Measurements from ENCODE around the gene FAM169A. TPM values are rescaled to one million over a fixed set of nuclear protein-coding genes. Genes with fewer than 3 reads are reported as not detected.

The FAM169A gene
- total RNA-seq, 2 donors from 2014 or later: 1.1 to 2.2 TPM

GRCh38 chr5:74897049-74897448, 30.9 kb upstream of the FAM169A start:
- H3K4me3 ChIP-seq: no peak overlapping the region
- no peak overlapping the region for H3K27ac ChIP-seq
- H3K27me3 ChIP-seq (replicated peaks; ENCODE audit: insufficient read depth): no peaks in the 10 kb centered on the region
- DNase-seq (ENCODE audit: low spot score) (no peak), ATAC-seq (ENCODE audit: insufficient number of reproducible peaks, low FRiP score, low read depth) (no peak)
- H3K36me3 ChIP-seq: no peaks in the 10 kb centered on the region
- no peak for TF ChIP-seq CTCF (IDR thresholded peaks at IDR 0.05)
- H3K4me1 ChIP-seq (ENCODE audit: control insufficient read depth in 1 of 2, low read depth in 2 of 2): peaks cover 0 to 10% of the 10 kb centered on the region in 2 donors
- no peaks in the 10 kb centered on the region for H3K9me3 ChIP-seq

DNA sequence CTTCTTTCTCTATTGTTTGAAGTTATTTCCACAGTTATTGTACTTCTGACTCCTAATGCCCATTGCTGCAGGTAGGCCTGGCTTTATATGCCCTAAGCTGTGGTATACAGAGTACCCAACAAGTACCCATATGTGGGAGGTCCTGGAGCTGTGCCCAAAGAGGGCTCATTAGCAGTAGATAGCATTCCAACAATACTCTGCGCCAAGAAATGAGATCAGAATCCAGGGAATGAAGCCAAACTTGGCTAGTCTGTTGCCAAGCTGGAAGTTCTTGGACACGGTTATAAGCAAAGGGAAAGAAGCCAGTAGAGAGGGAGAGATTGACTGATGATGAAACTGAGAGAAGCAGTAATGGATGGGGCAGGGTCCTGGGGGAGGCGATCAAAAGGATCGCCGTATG, 29.7 kb upstream of the FAM169A start:
- no peak overlapping the region for H3K4me3 ChIP-seq
- H3K36me3 ChIP-seq: no peaks in the 10 kb centered on the region
- H3K27me3 ChIP-seq (replicated peaks; ENCODE audit: insufficient read depth): no peaks in the 10 kb centered on the region
- DNase-seq (ENCODE audit: low spot score): peak; percentile 6
- no peak for TF ChIP-seq CTCF (IDR thresholded peaks at IDR 0.05)
- ATAC-seq (ENCODE audit: insufficient number of reproducible peaks, low FRiP score, low read depth): peak; percentile 65
- no peaks in the 10 kb centered on the region for H3K9me3 ChIP-seq
- no peak overlapping the region for H3K27ac ChIP-seq
- peaks cover 0 to 10% of the 10 kb centered on the region in 2 donors for H3K4me1 ChIP-seq (ENCODE audit: control insufficient read depth in 1 of 2, low read depth in 2 of 2)

- no peaks in the 10 kb centered on the region for H3K36me3 ChIP-seq
- H3K9me3 ChIP-seq: no peaks in the 10 kb centered on the region
- DNase-seq (ENCODE audit: low spot score): no peak
- no peak overlapping the region for H3K4me3 ChIP-seq
- no peak for ATAC-seq (ENCODE audit: insufficient number of reproducible peaks, low FRiP score, low read depth)
- TF ChIP-seq CTCF (IDR thresholded peaks at IDR 0.05): no peak
- H3K27ac ChIP-seq: no peak overlapping the region
- H3K4me1 ChIP-seq (ENCODE audit: control insufficient read depth in 1 of 2, low read depth in 2 of 2): peaks cover 0 to 10% of the 10 kb centered on the region in 2 donors
- no peaks in the 10 kb centered on the region for H3K27me3 ChIP-seq (replicated peaks; ENCODE audit: insufficient read depth)
Observed at GRCh38 chr5:74894351-74894750, 28.2 kb upstream of the FAM169A start.

- Histone ChIP-seq H3K27me3 (replicated peaks; ENCODE audit: insufficient read depth) (no peaks in the 10 kb centered on the region), H3K4me1 (ENCODE audit: control insufficient read depth in 1 of 2, low read depth in 2 of 2) (peaks cover 0 to 10% of the 10 kb centered on the region in 2 donors), H3K27ac (no peak overlapping the region), H3K9me3 (no peaks in the 10 kb centered on the region), H3K36me3 (no peaks in the 10 kb centered on the region), H3K4me3 (no peak overlapping the region)
- no peak for DNase-seq (ENCODE audit: low spot score)
- ATAC-seq (ENCODE audit: insufficient number of reproducible peaks, low FRiP score, low read depth): no peak
- no peak for TF ChIP-seq CTCF (IDR thresholded peaks at IDR 0.05)
Observed at GRCh38 chr5:74892921-74893320, 26.7 kb upstream of the FAM169A start.

- Histone ChIP-seq H3K27ac (no peak overlapping the region), H3K9me3 (no peaks in the 10 kb centered on the region), H3K27me3 (replicated peaks; ENCODE audit: insufficient read depth) (no peaks in the 10 kb centered on the region), H3K4me1 (ENCODE audit: control insufficient read depth in 1 of 2, low read depth in 2 of 2) (no peaks in the 10 kb centered on the region), H3K4me3 (no peak overlapping the region), H3K36me3 (no peaks in the 10 kb centered on the region)
- ATAC-seq (ENCODE audit: insufficient number of reproducible peaks, low FRiP score, low read depth) (no peak), DNase-seq (ENCODE audit: low spot score) (no peak)
- TF ChIP-seq CTCF (IDR thresholded peaks at IDR 0.05): no peak
Observed at GRCh38 chr5:74889523-74890105, 23.4 kb upstream of the FAM169A start.
